Gastrocnemius medialis (tissue), 4 donors: ENCODE measurements around the gene PWP2.
"Not testable (repeated sequence)": the region's sequence is repeated elsewhere in the genome, so short reads cannot be mapped to it uniquely, and the experiment has no call there.

Experiments used
- POLR2A ChIP-seq, 2 donors: fragments of 450-650 bp; IDR thresholded peaks; one replicate each; pipeline ENCODE4 v1.6.1; 2017; ENCODE audit warnings: antibody characterized with exemption in 2 of 2, mild to moderate bottlenecking in 2 of 2, moderate library complexity in 2 of 2
- TF ChIP-seq, protein P1 (sequence below), 5 experiments: fragments of 450-650 bp in 3 of 5; fragments of 200-600 bp in 2 of 5; sonication (generic) in 2 of 5; IDR thresholded peaks in 4 of 5; conservative IDR thresholded peaks in 1 of 5; 1 replicate in 4 of 5; 2 replicates in 1 of 5; pipeline ENCODE4 v1.5.1; 2016 to 2019; ENCODE audit warnings: antibody characterized with exemption in 5 of 5, mild to moderate bottlenecking in 3 of 5, moderate library complexity in 3 of 5

DNA sequence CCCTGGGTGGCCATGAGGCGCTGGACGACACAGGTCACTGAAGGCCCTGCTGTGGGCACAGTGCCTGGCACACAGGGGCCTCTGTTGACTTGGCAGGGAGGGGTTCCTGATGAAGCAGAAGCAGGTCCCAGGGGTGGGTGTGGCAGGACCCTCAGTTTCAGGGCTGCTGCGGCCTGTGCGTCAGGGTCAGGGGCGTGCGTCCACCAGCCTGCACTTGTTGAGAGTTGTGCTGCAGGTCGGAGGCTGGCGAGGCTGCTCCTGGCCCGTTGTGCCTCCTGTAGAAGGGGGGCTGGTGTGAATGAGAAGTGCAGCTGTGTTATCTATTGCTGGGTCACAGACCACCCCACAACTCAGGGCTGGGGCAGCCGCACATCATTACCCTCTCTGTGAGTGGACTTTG, 35.3 kb downstream of the PWP2 start:
- TF ChIP-seq, protein P1, sequence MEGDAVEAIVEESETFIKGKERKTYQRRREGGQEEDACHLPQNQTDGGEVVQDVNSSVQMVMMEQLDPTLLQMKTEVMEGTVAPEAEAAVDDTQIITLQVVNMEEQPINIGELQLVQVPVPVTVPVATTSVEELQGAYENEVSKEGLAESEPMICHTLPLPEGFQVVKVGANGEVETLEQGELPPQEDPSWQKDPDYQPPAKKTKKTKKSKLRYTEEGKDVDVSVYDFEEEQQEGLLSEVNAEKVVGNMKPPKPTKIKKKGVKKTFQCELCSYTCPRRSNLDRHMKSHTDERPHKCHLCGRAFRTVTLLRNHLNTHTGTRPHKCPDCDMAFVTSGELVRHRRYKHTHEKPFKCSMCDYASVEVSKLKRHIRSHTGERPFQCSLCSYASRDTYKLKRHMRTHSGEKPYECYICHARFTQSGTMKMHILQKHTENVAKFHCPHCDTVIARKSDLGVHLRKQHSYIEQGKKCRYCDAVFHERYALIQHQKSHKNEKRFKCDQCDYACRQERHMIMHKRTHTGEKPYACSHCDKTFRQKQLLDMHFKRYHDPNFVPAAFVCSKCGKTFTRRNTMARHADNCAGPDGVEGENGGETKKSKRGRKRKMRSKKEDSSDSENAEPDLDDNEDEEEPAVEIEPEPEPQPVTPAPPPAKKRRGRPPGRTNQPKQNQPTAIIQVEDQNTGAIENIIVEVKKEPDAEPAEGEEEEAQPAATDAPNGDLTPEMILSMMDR (IDR thresholded peaks at IDR 0.05 in 4 of 5, conservative IDR thresholded peaks at IDR 0.05 in 1 of 5) = not testable (repeated sequence)
- not testable (repeated sequence) for TF ChIP-seq POLR2A (IDR thresholded peaks at IDR 0.05)
